Activated CD4-positive, alpha-beta memory T cell treated with anti-CD3 and anti-CD28 coated beads, Interleukin-2, amount 10 ng/mL, durations not matched to agents 7 days and 5 days (primary cell): ENCODE data around the gene CEP85L. TPM values are rescaled to one million over a fixed set of nuclear protein-coding genes. Genes with fewer than 3 reads are reported as not detected.

Source experiments
- CTCF ChIA-PET: fragments of 350-600 bp; sonication (Branson Sonifier 250); formaldehyde crosslinking; loops from one replicate; lab custom pipeline; 2021; ENCODE audit warnings: antibody characterized with exemption, inconsistent platforms; lab: Charles Lee
- POLR2A ChIA-PET: fragments of 350-600 bp; sonication (Branson Sonifier 250); formaldehyde crosslinking; loops from one replicate; lab custom pipeline; 2021; ENCODE audit warnings: antibody characterized with exemption; lab: Charles Lee
- DNase-seq: peaks from one replicate; pipeline ENCODE4 v3.0.0-alpha.2; 2020
- H3K27ac Mint-ChIP-seq: one replicate; pipeline ENCODE4 v1.8.0; 2021; ENCODE audit warnings: mild to moderate bottlenecking, mixed read lengths
- H3K27me3 Mint-ChIP-seq: one replicate; pipeline ENCODE4 v1.8.0; 2021; ENCODE audit warnings: mixed read lengths
- H3K36me3 Mint-ChIP-seq: one replicate; pipeline ENCODE4 v1.8.0; 2021; ENCODE audit warnings: low read depth, mixed read lengths
- H3K4me1 Mint-ChIP-seq: one replicate; pipeline ENCODE4 v1.8.0; 2021; ENCODE audit warnings: mixed read lengths
- H3K4me3 Mint-ChIP-seq: one replicate; pipeline ENCODE4 v1.8.0; 2021; ENCODE audit warnings: mild to moderate bottlenecking, mixed read lengths
- H3K9me3 Mint-ChIP-seq: one replicate; pipeline ENCODE4 v1.8.0; 2021; ENCODE audit warnings: mixed read lengths
- total RNA-seq, 2 experiments: library from RNA; stranded (reverse); gene quantifications; one replicate each; pipeline ENCODE4 v1.2.3, GENCODE V29; 2021

The CEP85L gene
- total RNA-seq, 2 experiments from 2014 or later: 36.2 to 38.0 TPM

- Mint-ChIP-seq H3K4me3 (no peak overlapping the region), H3K27me3 (no peaks in the 10 kb centered on the region), H3K4me1 (peaks cover 13% of the 10 kb centered on the region), H3K27ac (no peak overlapping the region), H3K9me3 (peaks cover 2% of the 10 kb centered on the region), H3K36me3 (peaks cover 32% of the 10 kb centered on the region)
- ChIA-PET CTCF (no interaction called here), POLR2A (no interaction called here)
- DNase-seq: no peak
These were observed 23.8 kb upstream of the CEP85L start for GRCh38 chr6:118675225-118675624.

- Mint-ChIP-seq H3K27me3 (no peaks in the 10 kb centered on the region), H3K36me3 (peaks cover 32% of the 10 kb centered on the region), H3K27ac (no peak overlapping the region), H3K9me3 (peaks cover 2% of the 10 kb centered on the region), H3K4me1 (peaks cover 13% of the 10 kb centered on the region), H3K4me3 (no peak overlapping the region)
- DNase-seq: no peak
- POLR2A ChIA-PET: no interaction called here
- CTCF ChIA-PET: interaction anchor here (1.0 kb wide), 1 partner anchor 101 kb away, joined by 4 read pairs; no protein-coding TSS in a partner anchor
These were observed 23.4 kb upstream of the CEP85L start for GRCh38 chr6:118674772-118675171.

GRCh38 chr6:118672678-118673077, 21.3 kb upstream of the CEP85L start:
- no peak overlapping the region for H3K27ac Mint-ChIP-seq
- no peaks in the 10 kb centered on the region for H3K9me3 Mint-ChIP-seq
- DNase-seq: no peak
- H3K27me3 Mint-ChIP-seq: no peaks in the 10 kb centered on the region
- POLR2A ChIA-PET: interaction anchor here (1.2 kb wide), 1 partner anchor 11 kb away, joined by 3 read pairs; no protein-coding TSS in a partner anchor
- no peak overlapping the region for H3K4me3 Mint-ChIP-seq
- H3K4me1 Mint-ChIP-seq: peaks cover 13% of the 10 kb centered on the region
- peaks cover 18% of the 10 kb centered on the region for H3K36me3 Mint-ChIP-seq
- CTCF ChIA-PET: no interaction called here

GRCh38 chr6:118669561-118669960, 18.2 kb upstream of the CEP85L start:
- CTCF ChIA-PET: no interaction called here
- POLR2A ChIA-PET: no interaction called here
- Mint-ChIP-seq H3K27me3 (no peaks in the 10 kb centered on the region), H3K4me3 (no peak overlapping the region), H3K9me3 (no peaks in the 10 kb centered on the region), H3K4me1 (peaks cover 28% of the 10 kb centered on the region), H3K27ac (no peak overlapping the region), H3K36me3 (peaks cover 14% of the 10 kb centered on the region)
- DNase-seq: no peak

GRCh38 chr6:118668761-118669385, 17.5 kb upstream of the CEP85L start:
- Mint-ChIP-seq H3K27me3 (no peaks in the 10 kb centered on the region), H3K9me3 (no peaks in the 10 kb centered on the region), H3K4me1 (peaks cover 35% of the 10 kb centered on the region), H3K27ac (no peak overlapping the region), H3K36me3 (peaks cover 12% of the 10 kb centered on the region), H3K4me3 (no peak overlapping the region)
- POLR2A ChIA-PET: interaction anchor here (0.9 kb wide), 1 partner anchor 41 kb away, joined by 3 read pairs; no protein-coding TSS in a partner anchor
- no peak for DNase-seq
- CTCF ChIA-PET: no interaction called here

- Mint-ChIP-seq H3K27ac (no peak overlapping the region), H3K4me3 (no peak overlapping the region), H3K9me3 (no peaks in the 10 kb centered on the region), H3K36me3 (peaks cover 9% of the 10 kb centered on the region), H3K4me1 (peaks cover 32% of the 10 kb centered on the region), H3K27me3 (no peaks in the 10 kb centered on the region)
- ChIA-PET CTCF (no interaction called here), POLR2A (interaction anchor here (0.9 kb wide), 1 partner anchor 41 kb away, joined by 3 read pairs; no protein-coding TSS in a partner anchor)
- no peak for DNase-seq
These were observed 16.6 kb upstream of the CEP85L start for GRCh38 chr6:118667988-118668387.

GRCh38 chr6:118665011-118665410, 13.6 kb upstream of the CEP85L start:
- no peaks in the 10 kb centered on the region for H3K9me3 Mint-ChIP-seq
- H3K4me1 Mint-ChIP-seq: peaks cover 36% of the 10 kb centered on the region
- CTCF ChIA-PET: no interaction called here

GRCh38 chr6:118663993-118664985, 12.9 kb upstream of the CEP85L start:
- ChIA-PET POLR2A (interaction anchor here (1.0 to 4.0 kb wide), 5 partner anchors 8 to 231 kb away, joined by 3 to 19 read pairs (median 4); partner anchors contain the start of gene CEP85L), CTCF (interaction anchor here (0.7 to 1.1 kb wide), 2 partner anchors 47 to 454 kb away, joined by 3 read pairs; no protein-coding TSS in a partner anchor)
- Mint-ChIP-seq H3K4me3 (peak overlapping the region; percentile 85), H3K27ac (peak overlapping the region; percentile 73), H3K27me3 (no peaks in the 10 kb centered on the region), H3K9me3 (no peaks in the 10 kb centered on the region), H3K36me3 (peaks cover 25% of the 10 kb centered on the region), H3K4me1 (peaks cover 38% of the 10 kb centered on the region)
- DNase-seq: no peak

More at GRCh38 chr6:118665011-118665410, 13.6 kb upstream of the CEP85L start:
- Mint-ChIP-seq H3K36me3 (peaks cover 23% of the 10 kb centered on the region), H3K4me3 (peak overlapping the region; percentile 85), H3K27me3 (no peaks in the 10 kb centered on the region), H3K27ac (no peak overlapping the region)
- POLR2A ChIA-PET: interaction anchor here (1.0 to 4.0 kb wide), 4 partner anchors 8 to 44 kb away, joined by 3 to 19 read pairs (median 5); partner anchors contain the start of gene CEP85L
- no peak for DNase-seq

- Mint-ChIP-seq H3K36me3 (peaks cover 25% of the 10 kb centered on the region), H3K27me3 (no peaks in the 10 kb centered on the region), H3K9me3 (no peaks in the 10 kb centered on the region), H3K4me3 (no peak overlapping the region), H3K27ac (no peak overlapping the region), H3K4me1 (peaks cover 41% of the 10 kb centered on the region)
- CTCF ChIA-PET: no interaction called here
- no peak for DNase-seq
- POLR2A ChIA-PET: no interaction called here
These were observed 10.4 kb upstream of the CEP85L start for GRCh38 chr6:118661831-118662230.

- Mint-ChIP-seq H3K4me1 (peaks cover 44% of the 10 kb centered on the region), H3K27ac (peak overlapping the region; percentile 22), H3K9me3 (no peaks in the 10 kb centered on the region), H3K4me3 (no peak overlapping the region), H3K27me3 (no peaks in the 10 kb centered on the region), H3K36me3 (peaks cover 33% of the 10 kb centered on the region)
- CTCF ChIA-PET: interaction anchor here (1.1 kb wide), 1 partner anchor 111 kb away, joined by 5 read pairs; no protein-coding TSS in a partner anchor
- POLR2A ChIA-PET: interaction anchor here (0.8 to 1.7 kb wide), 2 partner anchors 49 to 418 kb away, joined by 3 to 5 read pairs; partner anchors contain the start of gene FAM184A
- DNase-seq: no peak
These were observed 8.8 kb upstream of the CEP85L start for GRCh38 chr6:118660218-118660569.

GRCh38 chr6:118659513-118660217, 8.3 kb upstream of the CEP85L start:
- CTCF ChIA-PET: interaction anchor here (1.0 to 1.1 kb wide), 3 partner anchors 18 to 112 kb away, joined by 3 to 5 read pairs (median 3); no protein-coding TSS in a partner anchor
- Mint-ChIP-seq H3K9me3 (no peaks in the 10 kb centered on the region), H3K27me3 (no peaks in the 10 kb centered on the region), H3K36me3 (peaks cover 34% of the 10 kb centered on the region), H3K27ac (no peak overlapping the region), H3K4me3 (no peak overlapping the region), H3K4me1 (peaks cover 40% of the 10 kb centered on the region)
- no peak for DNase-seq
- POLR2A ChIA-PET: interaction anchor here (0.8 to 1.7 kb wide), 2 partner anchors 50 to 418 kb away, joined by 3 to 5 read pairs; partner anchors contain the start of gene FAM184A

- Mint-ChIP-seq H3K36me3 (peaks cover 21% of the 10 kb centered on the region), H3K27ac (peak overlapping the region; percentile 50), H3K4me1 (peaks cover 34% of the 10 kb centered on the region), H3K9me3 (no peaks in the 10 kb centered on the region), H3K27me3 (no peaks in the 10 kb centered on the region), H3K4me3 (no peak overlapping the region)
- DNase-seq: peak; percentile 24
- ChIA-PET POLR2A (interaction anchor here (1.3 to 1.5 kb wide), 2 partner anchors 8 to 53 kb away, joined by 6 to 15 read pairs; no protein-coding TSS in a partner anchor), CTCF (interaction anchor here (1.3 kb wide), 1 partner anchor 20 kb away, joined by 5 read pairs; no protein-coding TSS in a partner anchor)
These were observed 5.6 kb upstream of the CEP85L start for GRCh38 chr6:118656847-118657451.
